Measurements from ENCODE around the gene VPS4B. TPM values are rescaled to one million over a fixed set of nuclear protein-coding genes. Genes with fewer than 3 reads are reported as not detected.
A peak's percentile ranks its signal among the peaks of the same experiment; 100 is the strongest.

The VPS4B gene
- total RNA-seq, 4 donors from 2014 or later = 36.0 to 50.5 (median 40.9) TPM

- 3 to 4% methylated on average over 23 to 26 of the region's 26 CpGs for WGBS, 2 donors
- H3K4me3 ChIP-seq (replicated peaks in 1 of 3) = peak overlapping the region; percentile 78 to 97 (median 90)
- H3K4me1 ChIP-seq = peaks cover 7 to 17% of the 10 kb centered on the region in 2 donors
- intact Hi-C loops (cut with DNase I) = loop anchor here (5.0 kb wide), 1 partner anchor 56 kb away; the partner anchor contains the start of gene KDSR
- H3K36me3 ChIP-seq = no peaks in the 10 kb centered on the region
- no peaks in the 10 kb centered on the region for H3K9me3 ChIP-seq
- no peak for DNase-seq
- no peak for TF ChIP-seq POLR2A (IDR thresholded peaks at IDR 0.05)
- no peak for TF ChIP-seq CTCF (IDR thresholded peaks at IDR 0.05)
- H3K27me3 ChIP-seq = no peaks in the 10 kb centered on the region
- H3K27ac ChIP-seq = peak overlapping the region; percentile 92 to 96 (median 92)
Observed at GRCh38 chr18:63422864-63423304, 608 bp upstream of the VPS4B start.

GRCh38 chr18:63421514-63421913 lies 762 bp downstream of the VPS4B start:
- Histone ChIP-seq H3K27me3 (no peaks in the 10 kb centered on the region), H3K4me1 (peaks cover 7 to 18% of the 10 kb centered on the region in 2 donors), H3K4me3 (replicated peaks in 1 of 3) (peak overlapping the region; percentile 78 to 97 (median 81)), H3K36me3 (no peaks in the 10 kb centered on the region), H3K27ac (peak overlapping the region in 2 of 3 donors; percentile 92), H3K9me3 (no peaks in the 10 kb centered on the region)
- 8 to 9% methylated on average over 6 of the region's 6 CpGs for WGBS, 2 donors
- no peak for TF ChIP-seq CTCF (IDR thresholded peaks at IDR 0.05)
- TF ChIP-seq POLR2A (IDR thresholded peaks at IDR 0.05) = no peak
- no peak for DNase-seq
- intact Hi-C loops (cut with DNase I) = loop anchor here (5.0 kb wide), 1 partner anchor 54 kb away; the partner anchor contains the start of gene KDSR

GRCh38 chr18:63412953-63413352 lies 9.3 kb downstream of the VPS4B start:
- H3K4me1 ChIP-seq = peaks cover 0 to 2% of the 10 kb centered on the region in 2 donors
- no peaks in the 10 kb centered on the region for H3K27me3 ChIP-seq
- H3K27ac ChIP-seq = no peak overlapping the region
- peaks cover 20 to 31% of the 10 kb centered on the region in 2 donors for H3K36me3 ChIP-seq
- WGBS, 2 donors = 72 to 89% methylated on average over 4 of the region's 4 CpGs
- TF ChIP-seq CTCF (IDR thresholded peaks at IDR 0.05) = no peak
- TF ChIP-seq POLR2A (IDR thresholded peaks at IDR 0.05) = no peak
- no peaks in the 10 kb centered on the region for H3K9me3 ChIP-seq
- intact Hi-C loops (cut with DNase I) = no loop called here
- DNase-seq = no peak
- H3K4me3 ChIP-seq (replicated peaks in 1 of 3) = no peak overlapping the region

GRCh38 chr18:63410792-63411191 lies 11.5 kb downstream of the VPS4B start:
- no peak for TF ChIP-seq POLR2A (IDR thresholded peaks at IDR 0.05)
- no peak for TF ChIP-seq CTCF (IDR thresholded peaks at IDR 0.05)
- H3K4me1 ChIP-seq = peaks cover 10 to 12% of the 10 kb centered on the region in 2 donors
- peaks cover 20 to 31% of the 10 kb centered on the region in 2 donors for H3K36me3 ChIP-seq
- WGBS, 2 donors = 88 to 93% methylated on average over 4 of the region's 4 CpGs
- no peak for DNase-seq
- no peak overlapping the region for H3K27ac ChIP-seq
- H3K4me3 ChIP-seq (replicated peaks in 1 of 3) = no peak overlapping the region
- intact Hi-C loops (cut with DNase I) = no loop called here
- no peaks in the 10 kb centered on the region for H3K9me3 ChIP-seq
- no peaks in the 10 kb centered on the region for H3K27me3 ChIP-seq

- WGBS, 2 donors = 76 to 85% methylated on average over 5 of the region's 5 CpGs
Observed at GRCh38 chr18:63409301-63409700, 13.0 kb downstream of the VPS4B start.

More at GRCh38 chr18:63409301-63409700, 13.0 kb downstream of the VPS4B start:
- intact Hi-C loops (cut with DNase I) = no loop called here
- H3K27me3 ChIP-seq = no peaks in the 10 kb centered on the region
- H3K36me3 ChIP-seq = peaks cover 20 to 31% of the 10 kb centered on the region in 2 donors
- TF ChIP-seq POLR2A (IDR thresholded peaks at IDR 0.05) (no peak), CTCF (IDR thresholded peaks at IDR 0.05) (no peak)
- H3K4me1 ChIP-seq = peaks cover 14% of the 10 kb centered on the region in 2 donors
- no peak for DNase-seq
- H3K4me3 ChIP-seq (replicated peaks in 1 of 3) = no peak overlapping the region
- H3K9me3 ChIP-seq = no peaks in the 10 kb centered on the region
- no peak overlapping the region for H3K27ac ChIP-seq
